ENCODE data around the gene PIP5K1C. TPM values are rescaled to one million over a fixed set of nuclear protein-coding genes. Genes with fewer than 3 reads are reported as not detected.

The PIP5K1C gene
- polyA plus RNA-seq, 2 of the 4 experiments (the other 2 are of a cell fraction), result 2.6 to 9.3 TPM

DNA sequence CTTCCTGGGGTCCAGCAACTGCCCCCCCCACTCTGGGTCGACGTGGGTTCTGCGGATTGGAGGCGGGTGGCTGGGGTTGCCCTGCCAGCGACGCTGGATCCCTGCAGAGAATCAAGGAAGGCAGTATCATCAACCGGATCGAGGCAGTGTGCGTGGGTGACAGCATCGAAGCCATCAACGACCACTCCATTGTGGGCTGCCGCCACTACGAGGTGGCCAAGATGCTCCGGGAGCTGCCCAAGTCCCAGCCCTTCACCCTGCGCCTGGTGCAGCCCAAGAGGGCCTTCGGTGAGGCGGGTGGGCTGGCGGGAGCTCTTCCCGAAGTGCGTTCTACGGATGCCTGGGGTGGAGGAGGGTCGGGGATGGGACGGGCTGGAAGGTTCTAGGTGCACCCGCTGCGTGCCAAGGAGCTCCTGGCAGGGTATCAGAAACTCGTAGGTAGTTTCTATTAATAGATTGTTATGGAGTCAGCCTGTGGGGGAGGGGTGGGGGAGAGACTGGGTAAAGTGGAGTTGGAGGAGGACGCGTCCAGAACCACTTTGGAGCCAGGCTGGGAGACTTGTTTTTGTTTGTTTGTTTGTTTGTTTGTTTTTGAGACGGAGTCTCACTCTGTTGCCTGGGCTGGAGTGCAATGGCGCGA, 113.4 kb downstream of the PIP5K1C start:
- FAIRE-seq (no peak), DNase-seq (ENCODE audit: low read depth in 1 of 2, low spot score in 1 of 2) (no peak), ATAC-seq (peak; percentile 44 to 55; a peak in 4 of 6 replicates)
- H3K27ac ChIP-seq, result no peak overlapping the region
- H3K4me2 ChIP-seq, result peak overlapping the region; percentile 85; the same call in 1 of the 3 replicates
- peaks cover 8% of the 10 kb centered on the region; the same call in 2 of the 3 replicates for H3K9me3 ChIP-seq
- POLR2A ChIA-PET, result no interaction called here
- WGBS (ENCODE audit: missing lambda C conversion rate), result 34% methylated on average over 16 of the region's 31 CpGs
- no peak overlapping the region for H3K4me3 ChIP-seq
- peaks cover 11% of the 10 kb centered on the region; the same call in 1 of the 3 replicates for H3K4me1 ChIP-seq
- TF ChIP-seq EP300 (IDR thresholded peaks at IDR 0.05) (no peak), CHD4 (IDR thresholded peaks at IDR 0.05; ENCODE audit: borderline replicate concordance) (no peak), JUNB (IDR thresholded peaks at IDR 0.05) (no peak), SREBF2 (IDR thresholded peaks at IDR 0.05) (no peak), NPAS2 (CRISPR knock-in tag; IDR thresholded peaks at IDR 0.05; ENCODE audit: borderline replicate concordance) (no peak), KDM5A (IDR thresholded peaks at IDR 0.05) (no peak), ZC3H11A (IDR thresholded peaks at IDR 0.05) (no peak), HMGXB4 (CRISPR knock-in tag; IDR thresholded peaks at IDR 0.05; ENCODE audit: borderline replicate concordance) (no peak), PBX3 (IDR thresholded peaks at IDR 0.05) (no peak), ZFP36 (IDR thresholded peaks at IDR 0.05; ENCODE audit: borderline replicate concordance, partially characterized antibody) (no peak), JUN (IDR thresholded peaks at IDR 0.05) (no peak), ZNF302 (CRISPR knock-in tag; IDR thresholded peaks at IDR 0.05) (no peak), RFX5 (IDR thresholded peaks at IDR 0.05) (no peak), NFE2L2 (conservative IDR thresholded peaks at IDR 0.05; ENCODE audit: low read length) (no peak), HES2 (IDR thresholded peaks at IDR 0.05) (no peak)
- CTCF ChIA-PET, result interaction anchor here (0.6 to 4.0 kb wide), 10 partner anchors 9 to 42 kb away, joined by 3 to 43 read pairs (median 4); no protein-coding TSS in a partner anchor

GRCh38 chr19:3586127-3586626, 114.1 kb downstream of the PIP5K1C start:
- 67% methylated on average over 3 of the region's 16 CpGs for WGBS (ENCODE audit: missing lambda C conversion rate)
- Histone ChIP-seq H3K4me3 (peak overlapping the region; percentile 34; the same call in 2 of the 3 replicates), H3K4me1 (peaks cover 11% of the 10 kb centered on the region; the same call in 1 of the 3 replicates), H3K4me2 (peak overlapping the region; percentile 85), H3K27ac (peak overlapping the region in 1 of 2 experiments; percentile 81; a peak in 3 of 6 replicates), H3K9me3 (peaks cover 5% of the 10 kb centered on the region; the same call in 2 of the 3 replicates)
- ChIA-PET CTCF (interaction anchor here (0.6 to 4.0 kb wide), 15 partner anchors 10 to 101 kb away, joined by 3 to 43 read pairs (median 3); no protein-coding TSS in a partner anchor), POLR2A (no interaction called here)
- DNase-seq (ENCODE audit: low read depth in 1 of 2, low spot score in 1 of 2), result no peak
- ATAC-seq, result peak in 1 of 2 experiments; percentile 51; a peak in 3 of 6 replicates
- no peak for FAIRE-seq
- no peak for TF ChIP-seq HMGXB4 (CRISPR knock-in tag; IDR thresholded peaks at IDR 0.05; ENCODE audit: borderline replicate concordance)
- no peak for TF ChIP-seq PBX3 (IDR thresholded peaks at IDR 0.05)
- no peak for TF ChIP-seq RARB (CRISPR knock-in tag; IDR thresholded peaks at IDR 0.05)
- TF ChIP-seq, protein P1, sequence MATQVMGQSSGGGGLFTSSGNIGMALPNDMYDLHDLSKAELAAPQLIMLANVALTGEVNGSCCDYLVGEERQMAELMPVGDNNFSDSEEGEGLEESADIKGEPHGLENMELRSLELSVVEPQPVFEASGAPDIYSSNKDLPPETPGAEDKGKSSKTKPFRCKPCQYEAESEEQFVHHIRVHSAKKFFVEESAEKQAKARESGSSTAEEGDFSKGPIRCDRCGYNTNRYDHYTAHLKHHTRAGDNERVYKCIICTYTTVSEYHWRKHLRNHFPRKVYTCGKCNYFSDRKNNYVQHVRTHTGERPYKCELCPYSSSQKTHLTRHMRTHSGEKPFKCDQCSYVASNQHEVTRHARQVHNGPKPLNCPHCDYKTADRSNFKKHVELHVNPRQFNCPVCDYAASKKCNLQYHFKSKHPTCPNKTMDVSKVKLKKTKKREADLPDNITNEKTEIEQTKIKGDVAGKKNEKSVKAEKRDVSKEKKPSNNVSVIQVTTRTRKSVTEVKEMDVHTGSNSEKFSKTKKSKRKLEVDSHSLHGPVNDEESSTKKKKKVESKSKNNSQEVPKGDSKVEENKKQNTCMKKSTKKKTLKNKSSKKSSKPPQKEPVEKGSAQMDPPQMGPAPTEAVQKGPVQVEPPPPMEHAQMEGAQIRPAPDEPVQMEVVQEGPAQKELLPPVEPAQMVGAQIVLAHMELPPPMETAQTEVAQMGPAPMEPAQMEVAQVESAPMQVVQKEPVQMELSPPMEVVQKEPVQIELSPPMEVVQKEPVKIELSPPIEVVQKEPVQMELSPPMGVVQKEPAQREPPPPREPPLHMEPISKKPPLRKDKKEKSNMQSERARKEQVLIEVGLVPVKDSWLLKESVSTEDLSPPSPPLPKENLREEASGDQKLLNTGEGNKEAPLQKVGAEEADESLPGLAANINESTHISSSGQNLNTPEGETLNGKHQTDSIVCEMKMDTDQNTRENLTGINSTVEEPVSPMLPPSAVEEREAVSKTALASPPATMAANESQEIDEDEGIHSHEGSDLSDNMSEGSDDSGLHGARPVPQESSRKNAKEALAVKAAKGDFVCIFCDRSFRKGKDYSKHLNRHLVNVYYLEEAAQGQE (IDR thresholded peaks at IDR 0.05), result no peak
- TF ChIP-seq GATA3 (IDR thresholded peaks at IDR 0.05; ENCODE audit: borderline replicate concordance), result no peak
- peak; percentile 46 for TF ChIP-seq CTCF (IDR thresholded peaks at IDR 0.05)
- TF ChIP-seq RNF2 (IDR thresholded peaks at IDR 0.05; ENCODE audit: borderline replicate concordance, low read depth), result no peak
- no peak for TF ChIP-seq CBX2 (IDR thresholded peaks at IDR 0.05; ENCODE audit: borderline replicate concordance, low read depth)
- TF ChIP-seq FOSB (CRISPR knock-in tag; IDR thresholded peaks at IDR 0.05), result no peak

All from A549 (cell line).